Muscle layer of duodenum (tissue), 2 donors: ENCODE data around the gene HELLS.
A peak's percentile ranks its signal among the peaks of the same experiment; 100 is the strongest.
"Not testable (repeated sequence)": the region's sequence is repeated elsewhere in the genome, so short reads cannot be mapped to it uniquely, and the experiment has no call there.

Source experiments
- H3K27ac ChIP-seq: one replicate; pipeline ENCODE4 v1.7.0; 2013; ENCODE audit warnings: mild to moderate bottlenecking, low read length
- H3K27me3 ChIP-seq: one replicate; pipeline ENCODE4 v1.7.0; 2013; ENCODE audit warnings: low read depth, mild to moderate bottlenecking, control low read depth, low read length
- H3K36me3 ChIP-seq, 2 donors: one replicate each; pipeline ENCODE4 v1.7.0; 2013; ENCODE audit warnings: low read length in 2 of 2, control low read depth in 1 of 2, mild to moderate bottlenecking in 1 of 2; ENCODE audit not compliant: insufficient read depth in 2 of 2, control insufficient read depth in 1 of 2
- H3K4me1 ChIP-seq, 2 donors: one replicate each; pipeline ENCODE4 v1.7.0; 2013; ENCODE audit warnings: low read length in 2 of 2, mild to moderate bottlenecking in 2 of 2, control low read depth in 1 of 2, moderate library complexity in 1 of 2; ENCODE audit not compliant: insufficient read depth in 2 of 2, control insufficient read depth in 1 of 2
- H3K4me3 ChIP-seq, 2 donors: one replicate each; pipeline ENCODE4 v1.7.0; 2013; ENCODE audit warnings: low read length in 2 of 2, low read depth in 1 of 2, mild to moderate bottlenecking in 1 of 2
- H3K9me3 ChIP-seq, 2 donors: one replicate each; pipeline ENCODE4 v1.7.0; 2013; ENCODE audit warnings: low read length in 2 of 2, control low read depth in 1 of 2, mild to moderate bottlenecking in 1 of 2; ENCODE audit not compliant: control insufficient read depth in 1 of 2
- donor health status: healthy.

The HELLS gene

DNA sequence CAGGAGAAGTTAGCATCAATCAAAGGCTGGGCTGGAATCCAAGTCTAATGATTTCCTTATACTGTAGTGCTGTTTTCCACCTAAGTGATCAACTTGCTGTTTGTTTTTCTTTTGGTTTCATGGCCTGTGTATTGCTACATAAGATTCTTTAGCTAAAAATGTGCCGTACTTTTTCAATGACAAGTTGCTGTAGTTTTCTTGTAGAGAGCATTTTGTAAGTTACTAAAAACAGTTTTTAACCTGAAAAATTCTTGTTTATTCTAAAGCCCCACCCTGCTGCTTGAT, 1.3 kb downstream of the HELLS start:
- H3K36me3 ChIP-seq = no peaks in the 10 kb centered on the region
- H3K4me1 ChIP-seq = peaks cover 8 to 10% of the 10 kb centered on the region in 2 donors
- H3K27ac ChIP-seq = no peak overlapping the region
- peak overlapping the region in 1 of 2 donors; percentile 94 for H3K4me3 ChIP-seq
- no peaks in the 10 kb centered on the region for H3K9me3 ChIP-seq
- no peaks in the 10 kb centered on the region for H3K27me3 ChIP-seq

DNA sequence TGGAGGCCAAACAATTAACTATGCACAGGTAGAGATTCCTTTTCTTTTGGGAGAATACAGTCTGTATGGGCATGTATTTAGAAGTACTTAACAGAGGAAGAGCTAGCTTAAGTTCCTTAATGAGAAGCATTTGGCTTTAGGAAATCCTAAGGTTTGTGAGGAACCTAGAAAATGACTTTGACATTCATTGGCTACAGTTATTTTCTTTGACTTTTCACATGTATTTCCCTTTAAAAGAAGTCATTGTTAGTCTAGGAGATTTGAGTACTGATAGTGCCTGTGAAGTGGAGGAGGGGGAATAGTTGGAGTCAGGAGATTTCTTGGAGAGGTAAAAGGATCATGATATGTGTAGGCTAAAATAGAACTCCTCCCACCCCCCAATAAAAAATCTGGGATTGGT, 3.6 kb downstream of the HELLS start:
- Histone ChIP-seq H3K9me3 (no peaks in the 10 kb centered on the region), H3K4me1 (peaks cover 8 to 10% of the 10 kb centered on the region in 2 donors), H3K4me3 (no peak overlapping the region), H3K36me3 (no peaks in the 10 kb centered on the region), H3K27me3 (no peaks in the 10 kb centered on the region), H3K27ac (no peak overlapping the region)

DNA sequence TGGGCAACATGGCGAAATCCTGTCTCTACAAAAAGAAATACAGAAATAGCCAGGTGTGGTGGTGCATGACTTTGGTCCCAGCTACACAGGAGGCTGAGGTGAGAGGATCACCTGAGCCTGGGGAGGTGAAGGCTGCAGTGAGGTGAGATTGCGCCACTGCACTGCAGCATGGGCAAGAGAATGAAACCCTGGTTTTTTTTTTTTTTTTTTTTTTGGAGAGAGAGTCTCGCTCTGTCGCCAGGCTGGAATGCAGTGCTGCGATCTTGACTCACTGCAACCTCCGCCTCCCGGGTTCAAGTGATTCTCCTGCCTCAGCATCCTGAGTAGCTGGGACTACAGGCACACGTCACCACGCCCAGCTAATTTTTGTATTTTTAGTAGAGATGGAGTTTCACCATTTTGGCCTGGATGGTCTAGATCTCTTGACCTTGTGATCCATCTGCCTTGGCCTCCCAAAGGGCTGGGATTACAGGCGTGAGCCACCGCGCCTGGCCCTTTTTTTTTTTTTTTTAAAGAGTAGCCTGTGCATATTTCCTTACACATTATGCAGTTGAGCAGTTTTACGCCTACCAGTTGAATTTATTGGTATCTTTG, 22.2 kb downstream of the HELLS start:
- H3K4me3 ChIP-seq = not testable (repeated sequence)

DNA sequence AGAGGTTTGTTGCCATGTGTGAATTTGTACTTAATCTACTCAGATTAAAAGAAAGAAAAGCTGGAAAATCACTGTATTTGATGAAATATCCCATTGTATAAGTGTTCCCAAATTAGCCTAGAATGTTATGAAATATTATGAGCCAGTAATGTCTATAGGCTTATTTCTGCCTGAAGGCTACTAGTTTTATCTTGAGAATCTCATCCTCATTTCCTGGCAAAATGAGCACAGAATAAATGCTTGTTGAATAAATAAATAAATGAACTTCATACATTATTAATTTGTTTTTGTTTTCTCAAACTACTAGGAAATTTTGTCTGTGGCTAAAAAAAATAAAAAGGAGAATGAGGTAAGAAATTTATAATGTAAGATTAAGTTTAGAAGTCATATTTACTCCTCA, 25.5 kb downstream of the HELLS start:
- no peaks in the 10 kb centered on the region for H3K4me1 ChIP-seq
- no peaks in the 10 kb centered on the region for H3K27me3 ChIP-seq
- no peak overlapping the region for H3K4me3 ChIP-seq
- no peaks in the 10 kb centered on the region for H3K36me3 ChIP-seq
- no peaks in the 10 kb centered on the region for H3K9me3 ChIP-seq
- H3K27ac ChIP-seq = no peak overlapping the region

More for the DNA sequence above, 22.2 kb downstream of the HELLS start:
- not testable (repeated sequence) for H3K36me3 ChIP-seq, H3K27me3 ChIP-seq, H3K4me1 ChIP-seq, H3K27ac ChIP-seq, H3K9me3 ChIP-seq

DNA sequence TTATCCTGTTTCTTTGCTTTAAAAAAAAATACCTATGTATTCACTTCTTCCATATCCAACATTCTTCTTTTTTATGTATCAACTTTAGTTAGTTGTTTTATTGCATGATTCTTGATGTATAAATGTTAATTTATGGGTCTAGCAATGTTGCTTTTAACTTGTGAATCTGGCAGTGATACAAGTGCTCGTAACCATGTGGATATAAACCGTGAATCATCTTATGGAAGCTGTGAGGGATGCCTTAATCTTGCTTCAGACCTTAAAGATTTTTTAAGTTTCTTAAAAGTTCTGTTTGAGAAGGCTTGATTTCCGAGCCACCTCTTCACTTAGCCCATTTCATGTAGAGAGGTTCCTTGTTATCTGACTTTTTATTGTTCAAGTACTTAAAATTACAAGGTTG, 25.9 kb downstream of the HELLS start:
- Histone ChIP-seq H3K4me1 (no peaks in the 10 kb centered on the region), H3K27ac (no peak overlapping the region), H3K9me3 (no peaks in the 10 kb centered on the region), H3K4me3 (no peak overlapping the region), H3K36me3 (no peaks in the 10 kb centered on the region), H3K27me3 (no peaks in the 10 kb centered on the region)

DNA sequence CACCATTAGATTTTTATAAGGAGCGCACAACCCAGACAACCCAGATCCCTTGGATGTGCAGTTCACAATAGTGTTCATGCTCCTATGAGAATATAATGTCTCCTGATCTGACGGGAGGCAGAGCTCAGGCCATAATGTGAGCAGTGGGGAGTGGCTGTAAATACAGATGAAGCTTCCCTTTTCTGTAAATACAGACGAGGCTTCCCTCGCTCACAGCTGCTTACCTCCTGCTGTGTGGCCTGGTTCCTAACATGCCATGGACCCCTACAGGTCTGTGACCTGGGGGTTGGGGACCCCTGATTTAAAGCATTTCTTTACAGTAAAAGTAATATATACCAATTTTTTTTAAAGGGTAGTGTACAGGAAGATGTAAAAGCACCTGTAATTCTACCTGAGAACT, 33.2 kb downstream of the HELLS start:
- no peaks in the 10 kb centered on the region for H3K27me3 ChIP-seq
- no peaks in the 10 kb centered on the region for H3K9me3 ChIP-seq
- H3K4me3 ChIP-seq = no peak overlapping the region
- no peaks in the 10 kb centered on the region for H3K4me1 ChIP-seq
- no peaks in the 10 kb centered on the region for H3K36me3 ChIP-seq
- no peak overlapping the region for H3K27ac ChIP-seq

DNA sequence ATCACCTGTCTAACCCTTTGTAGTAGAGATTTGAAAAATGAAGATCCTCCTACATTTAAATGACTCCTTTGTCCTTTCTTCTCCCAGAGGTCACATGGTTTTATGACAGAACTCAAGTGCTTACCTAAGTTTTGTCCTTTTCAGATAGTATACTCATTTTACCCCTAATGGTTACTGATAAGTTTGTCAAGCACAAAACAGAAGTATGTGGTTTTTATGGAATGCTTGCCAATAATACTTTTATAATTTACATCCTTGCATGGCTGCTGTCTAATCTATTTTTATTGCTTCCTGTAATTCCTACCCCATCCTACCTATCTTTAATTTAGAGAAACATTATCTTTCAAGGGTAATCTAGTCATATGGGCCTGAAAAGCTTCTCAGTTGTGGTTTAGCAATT, 37.5 kb downstream of the HELLS start:
- no peak overlapping the region for H3K27ac ChIP-seq
- H3K27me3 ChIP-seq = no peaks in the 10 kb centered on the region
- no peaks in the 10 kb centered on the region for H3K9me3 ChIP-seq
- no peaks in the 10 kb centered on the region for H3K4me1 ChIP-seq
- no peaks in the 10 kb centered on the region for H3K36me3 ChIP-seq
- H3K4me3 ChIP-seq = no peak overlapping the region

DNA sequence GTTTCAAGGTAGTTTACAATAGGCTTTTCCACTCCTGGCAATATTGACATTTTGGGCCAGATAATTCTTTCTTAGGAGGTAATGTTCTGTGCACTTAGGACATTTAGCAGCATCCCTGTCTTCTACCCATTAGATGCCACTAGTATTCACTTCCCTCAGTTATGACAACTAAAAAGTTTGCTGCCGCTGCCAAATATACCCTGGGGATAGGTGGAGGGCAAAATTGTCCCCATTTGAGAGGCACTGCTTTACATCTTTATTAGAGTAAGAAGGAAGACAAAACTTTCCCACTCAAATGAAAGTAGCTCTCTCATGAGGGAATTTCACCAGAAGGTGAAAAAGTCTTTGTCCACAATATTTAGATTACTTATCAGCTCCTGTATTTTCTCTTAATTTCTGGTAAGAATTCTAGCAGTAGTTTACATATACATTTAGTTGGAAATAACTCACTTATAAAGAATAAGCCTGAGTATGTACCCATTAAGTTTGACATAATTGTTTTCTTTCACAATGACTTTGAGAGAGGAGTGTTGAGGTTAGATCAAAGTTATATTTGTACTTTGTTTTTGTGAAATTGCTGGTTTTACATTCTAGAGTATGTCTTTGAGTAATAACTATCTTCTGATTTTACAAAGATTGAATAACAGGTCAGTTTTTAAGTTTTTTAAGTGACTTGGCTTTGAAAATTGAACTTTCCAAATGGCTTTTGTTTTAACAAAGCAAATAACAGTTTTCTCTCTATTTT, 46.0 kb downstream of the HELLS start:
- H3K36me3 ChIP-seq = no peaks in the 10 kb centered on the region
- H3K27ac ChIP-seq = no peak overlapping the region
- H3K9me3 ChIP-seq = no peaks in the 10 kb centered on the region
- no peaks in the 10 kb centered on the region for H3K4me1 ChIP-seq
- H3K4me3 ChIP-seq = no peak overlapping the region
- no peaks in the 10 kb centered on the region for H3K27me3 ChIP-seq

DNA sequence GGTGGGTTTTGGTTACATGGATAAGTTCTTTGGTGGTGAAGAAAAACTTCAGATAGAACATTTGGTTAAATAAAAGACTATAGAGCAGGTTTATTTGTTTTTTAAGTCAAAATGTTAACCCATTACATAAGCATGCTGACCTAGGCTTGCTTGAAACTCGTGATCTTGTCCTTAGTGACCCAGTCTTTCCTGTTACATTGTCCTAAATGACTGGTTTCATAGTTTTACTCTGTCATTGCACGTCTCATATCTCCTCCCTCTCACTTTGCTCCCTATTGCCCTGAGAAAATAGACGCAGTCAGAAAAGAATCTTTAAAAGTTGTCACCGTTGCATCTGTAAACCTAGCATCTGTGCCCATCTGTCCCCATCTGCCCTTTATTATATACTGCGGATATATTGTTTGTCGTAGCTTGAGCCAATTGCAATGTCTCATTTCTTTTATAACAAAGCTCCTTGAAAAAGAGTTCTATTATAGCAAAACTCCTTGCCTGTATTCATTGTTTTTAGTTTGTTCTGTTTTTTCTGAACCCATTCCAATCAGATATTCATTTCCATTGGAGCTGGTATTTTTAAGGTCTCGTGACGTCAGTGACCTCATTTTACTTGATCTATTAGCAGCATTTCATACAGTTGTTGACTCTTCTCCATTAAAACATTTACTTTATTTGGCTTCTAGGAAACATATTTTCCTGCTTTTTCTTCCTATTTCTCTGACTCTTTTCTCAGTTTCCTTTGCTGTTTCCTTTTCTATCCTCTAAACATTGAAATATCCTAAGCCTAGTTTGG, 57.3 kb downstream of the HELLS start:
- Histone ChIP-seq H3K9me3 (no peaks in the 10 kb centered on the region), H3K4me1 (no peaks in the 10 kb centered on the region), H3K27me3 (no peaks in the 10 kb centered on the region), H3K27ac (no peak overlapping the region), H3K4me3 (no peak overlapping the region), H3K36me3 (no peaks in the 10 kb centered on the region)

DNA sequence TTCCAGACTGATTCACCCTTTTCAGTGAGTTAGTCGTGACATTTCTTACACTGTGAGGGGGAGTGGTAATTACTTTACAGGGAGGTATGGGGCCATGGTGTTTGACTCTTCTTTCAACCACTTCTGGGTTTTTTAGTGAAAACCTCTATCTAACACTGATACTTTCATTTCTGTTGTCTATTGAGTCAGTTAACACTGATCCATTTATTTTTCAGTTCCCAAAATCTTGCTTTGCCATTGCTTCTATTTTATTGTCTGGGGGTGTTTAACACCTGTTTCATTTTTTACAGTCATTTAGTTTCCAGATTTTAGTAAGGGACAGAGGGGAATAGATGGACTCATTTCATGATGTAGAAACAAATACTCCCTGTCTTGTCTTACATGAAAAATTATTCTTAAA, 61.5 kb downstream of the HELLS start:
- H3K4me1 ChIP-seq = no peaks in the 10 kb centered on the region
- H3K27ac ChIP-seq = no peak overlapping the region

DNA sequence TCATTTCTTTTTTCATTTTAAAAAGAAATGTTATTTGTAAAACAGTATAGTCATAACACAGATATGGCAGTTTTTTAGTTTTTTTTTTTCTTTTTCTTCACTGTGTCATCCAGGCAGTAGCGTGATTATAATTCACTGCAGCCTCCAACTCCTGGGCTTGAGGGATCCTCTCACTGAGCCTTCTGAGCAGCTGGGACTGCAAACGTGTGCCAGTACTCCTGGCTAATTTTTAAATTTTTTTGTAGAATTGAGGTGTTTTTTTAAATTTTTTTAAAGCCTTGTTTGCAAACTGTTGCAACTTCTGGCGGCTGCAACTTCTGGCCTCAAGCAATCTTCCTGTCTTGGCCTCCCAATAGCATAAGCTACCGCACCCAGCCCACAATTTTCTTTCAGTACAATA, 63.0 kb downstream of the HELLS start:
- H3K27me3 ChIP-seq = no peaks in the 10 kb centered on the region
- H3K9me3 ChIP-seq = no peaks in the 10 kb centered on the region
- no peaks in the 10 kb centered on the region for H3K36me3 ChIP-seq
- no peaks in the 10 kb centered on the region for H3K4me1 ChIP-seq
- H3K27ac ChIP-seq = no peak overlapping the region
- no peak overlapping the region for H3K4me3 ChIP-seq

More for the DNA sequence above, 61.5 kb downstream of the HELLS start:
- no peaks in the 10 kb centered on the region for H3K27me3 ChIP-seq
- no peaks in the 10 kb centered on the region for H3K36me3 ChIP-seq
- H3K9me3 ChIP-seq = no peaks in the 10 kb centered on the region
- no peak overlapping the region for H3K4me3 ChIP-seq
